Astrocyte of the spinal cord (primary cell): ENCODE data around the gene POC5.
A peak's percentile ranks its signal among the peaks of the same experiment; 100 is the strongest.

Experiments
- DNase-seq: peaks from one replicate; pipeline ENCODE4 v3.0.0; 2011; ENCODE audit warnings: low read depth, low spot score
- H3K4me3 ChIP-seq: 2 replicates; pipeline ENCODE4 v1.5.1; 2011; ENCODE audit warnings: low read depth, mild to moderate bottlenecking, low read length, moderate library complexity
- CTCF ChIP-seq: IDR thresholded peaks from 2 replicates; pipeline ENCODE4 v1.5.1; 2012; ENCODE audit warnings: low read depth, mild to moderate bottlenecking, low read length, inconsistent platforms
- in situ Hi-C: cut with HindIII; loops from 2 replicates; pipeline ENCODE4 v1.10.0; 2017; ENCODE audit warnings: low sequenced_read_pairs

The POC5 gene

GRCh38 chr5:75690669-75691068 lies 26.6 kb downstream of the POC5 start:
- in situ Hi-C loops, result no loop called here
- TF ChIP-seq CTCF, result no peak

GRCh38 chr5:75686480-75686879 lies 30.8 kb downstream of the POC5 start:
- in situ Hi-C loops, result no loop called here
- no peak for TF ChIP-seq CTCF

More at GRCh38 chr5:75690669-75691068, 26.6 kb downstream of the POC5 start:
- H3K4me3 ChIP-seq, result no peak overlapping the region
- no peak for DNase-seq

GRCh38 chr5:75685141-75685540 lies 32.1 kb downstream of the POC5 start:
- in situ Hi-C loops, result no loop called here
- no peak for TF ChIP-seq CTCF
- no peak for DNase-seq
- no peak overlapping the region for H3K4me3 ChIP-seq

More at GRCh38 chr5:75686480-75686879, 30.8 kb downstream of the POC5 start:
- DNase-seq, result no peak
- H3K4me3 ChIP-seq, result no peak overlapping the region

- in situ Hi-C loops, result no loop called here
- TF ChIP-seq CTCF, result peak; percentile 58
- DNase-seq, result peak; percentile 52
- no peak overlapping the region for H3K4me3 ChIP-seq
Observed at GRCh38 chr5:75681125-75681830, 36.0 kb downstream of the POC5 start.

GRCh38 chr5:75678155-75678554 lies 39.1 kb downstream of the POC5 start:
- no peak for DNase-seq
- in situ Hi-C loops, result no loop called here
- H3K4me3 ChIP-seq, result no peak overlapping the region
- no peak for TF ChIP-seq CTCF

- in situ Hi-C loops, result no loop called here
- no peak for DNase-seq
- H3K4me3 ChIP-seq, result no peak overlapping the region
- TF ChIP-seq CTCF, result no peak
Observed at GRCh38 chr5:75677607-75678006, 39.6 kb downstream of the POC5 start.
